Measurements from ENCODE around the gene ONECUT1.
"Not testable (repeated sequence)": the region's sequence is repeated elsewhere in the genome, so short reads cannot be mapped to it uniquely, and the experiment has no call there.

The ONECUT1 gene

GRCh38 chr15:52790169-52790708, at the start of gene ONECUT1:
ONECUT1 (minus strand) TSS chr15:52790336; CDS start chr15:52789884, 452 bp downstream.
- peak; percentile 31 for DNase-seq

GRCh38 chr15:52834379-52834778, 44.2 kb upstream of the ONECUT1 start:
- DNase-seq = no peak

- peak; percentile 27 for DNase-seq
These were observed 34.2 kb upstream of the ONECUT1 start for GRCh38 chr15:52824169-52824942.

GRCh38 chr15:52822475-52822874, 32.3 kb upstream of the ONECUT1 start:
- no peak for DNase-seq

- no peak for DNase-seq
These were observed 29.1 kb upstream of the ONECUT1 start for GRCh38 chr15:52819253-52819652.

- not testable (repeated sequence) for DNase-seq
These were observed 25.8 kb upstream of the ONECUT1 start for GRCh38 chr15:52815899-52816298.

GRCh38 chr15:52808996-52809395, 18.9 kb upstream of the ONECUT1 start:
- no peak for DNase-seq

GRCh38 chr15:52808441-52808840, 18.3 kb upstream of the ONECUT1 start:
- DNase-seq = no peak

- no peak for DNase-seq
These were observed 16.1 kb upstream of the ONECUT1 start for GRCh38 chr15:52806284-52806655.

GRCh38 chr15:52805351-52806283, 15.5 kb upstream of the ONECUT1 start:
- no peak for DNase-seq

GRCh38 chr15:52804526-52805081, 14.5 kb upstream of the ONECUT1 start:
- no peak for DNase-seq

GRCh38 chr15:52803467-52804306, 13.6 kb upstream of the ONECUT1 start:
- DNase-seq = no peak

GRCh38 chr15:52803108-52803466, 13.0 kb upstream of the ONECUT1 start:
- DNase-seq = no peak

GRCh38 chr15:52802110-52802509, 12.0 kb upstream of the ONECUT1 start:
- DNase-seq = no peak

- no peak for DNase-seq
These were observed 11.6 kb upstream of the ONECUT1 start for GRCh38 chr15:52801748-52802085.

- no peak for DNase-seq
These were observed 11.0 kb upstream of the ONECUT1 start for GRCh38 chr15:52800828-52801747.

- DNase-seq = no peak
These were observed 9.1 kb upstream of the ONECUT1 start for GRCh38 chr15:52799145-52799811.

GRCh38 chr15:52798529-52799101, 8.5 kb upstream of the ONECUT1 start:
- DNase-seq = no peak

GRCh38 chr15:52797625-52798501, 7.7 kb upstream of the ONECUT1 start:
- no peak for DNase-seq
